Peyer's patch (tissue), 4 donors: ENCODE results near the gene ROBO1.
"Not testable (repeated sequence)": the region's sequence is repeated elsewhere in the genome, so short reads cannot be mapped to it uniquely, and the experiment has no call there.

ENCODE experiments used
- CTCF ChIP-seq, 6 experiments: fragments of 450-650 bp in 4 of 6; fragments of 200-600 bp in 2 of 6; sonication (generic) in 1 of 6; IDR thresholded peaks; one replicate each; pipeline ENCODE4 v1.5.1; 2017 to 2019; ENCODE audit warnings: antibody characterized with exemption in 6 of 6, mild to moderate bottlenecking in 3 of 6, moderate library complexity in 1 of 6
- POLR2A ChIP-seq, 2 donors: fragments of 450-650 bp; IDR thresholded peaks; one replicate each; pipeline ENCODE4 v1.5.1; 2017; ENCODE audit warnings: antibody characterized with exemption in 2 of 2, mild to moderate bottlenecking in 2 of 2, moderate library complexity in 2 of 2

- TF ChIP-seq CTCF, POLR2A (IDR thresholded peaks at IDR 0.05): not testable (repeated sequence)
Measured at GRCh38 chr3:78724364-78724763, 1043.4 kb downstream of the ROBO1 start.
